IMR-90 (cell line): ENCODE measurements around the gene MAU2. TPM values are rescaled to one million over a fixed set of nuclear protein-coding genes. Genes with fewer than 3 reads are reported as not detected.

Experiments
- ATAC-seq: fragments of 200-7000 bp; cut with Tn5 transposase; 2 replicates; pipeline ENCODE4 v1.9.1; 2020; ENCODE audit warnings: low read depth, mild to moderate bottlenecking, moderate library complexity
- BruUV-seq: library from RNA; stranded (reverse); fragments of 400-500 nt; replicated peaks from 2 replicates; lab custom pipeline; 2021; lab: Mats Ljungman, UMichigan
- CTCF ChIA-PET: fragments of 300-600 bp; formaldehyde crosslinking; extraction: SDS; loops from one replicate; lab custom pipeline; 2021; ENCODE audit warnings: antibody characterized with exemption; lab: Yijun Ruan, JAX
- POLR2A ChIA-PET: fragments of 300-600 bp; sonication (Branson Sonifier 250); formaldehyde crosslinking; loops from one replicate; lab custom pipeline; 2022; ENCODE audit warnings: antibody characterized with exemption; ENCODE audit not compliant: unreplicated experiment; lab: Charles Lee
- DNase-seq: peaks from one replicate; pipeline ENCODE4 v3.0.0; 2013
- H2AFZ ChIP-seq: replicated peaks from 2 replicates; pipeline ENCODE3; 2013; ENCODE audit warnings: low read length, mild to moderate bottlenecking; ENCODE audit not compliant: poor library complexity
- H2AK5ac ChIP-seq: 2 replicates; pipeline ENCODE4 v1.6.1; 2013; ENCODE audit warnings: low read depth, low read length, inconsistent platforms
- H2AK9ac ChIP-seq: replicated peaks from 2 replicates; pipeline ENCODE3; 2013; ENCODE audit warnings: mild to moderate bottlenecking, low read depth, low read length, moderate library complexity; ENCODE audit not compliant: poor library complexity
- H2BK120ac ChIP-seq: 2 replicates; pipeline ENCODE4 v1.6.1; 2013; ENCODE audit warnings: low read depth, low read length, inconsistent platforms
- H2BK15ac ChIP-seq: 3 replicates; pipeline ENCODE4 v1.6.1; 2013; ENCODE audit warnings: low read depth, low read length, inconsistent platforms
- H2BK20ac ChIP-seq: 2 replicates; pipeline ENCODE4 v1.6.1; 2013; ENCODE audit warnings: low read depth, mild to moderate bottlenecking, inconsistent platforms, low read length, moderate library complexity
- H2BK5ac ChIP-seq: 2 replicates; pipeline ENCODE4 v1.6.1; 2013; ENCODE audit warnings: mild to moderate bottlenecking, low read depth, low read length, inconsistent platforms; ENCODE audit not compliant: poor library complexity, severe bottlenecking
- H3K14ac ChIP-seq: replicated peaks from 2 replicates; pipeline ENCODE4 v1.6.1; 2013; ENCODE audit warnings: low read depth, low read length, inconsistent platforms
- H3K18ac ChIP-seq: 2 replicates; pipeline ENCODE4 v1.6.1; 2013; ENCODE audit warnings: low read depth, low read length, control low read depth
- H3K23ac ChIP-seq: 2 replicates; pipeline ENCODE4 v1.6.1; 2013; ENCODE audit warnings: low read depth, low read length, inconsistent platforms
- H3K27ac ChIP-seq: 2 replicates; pipeline ENCODE4 v1.5.1; 2013; ENCODE audit warnings: mild to moderate bottlenecking, control low read depth, low read length; ENCODE audit not compliant: insufficient read depth
- H3K27me3 ChIP-seq: 2 replicates; pipeline ENCODE4 v1.6.1; 2013; ENCODE audit warnings: low read length; ENCODE audit not compliant: control insufficient read depth, insufficient read depth
- H3K36me3 ChIP-seq: 2 replicates; pipeline ENCODE4 v1.6.1; 2013; ENCODE audit warnings: low read length, mixed read lengths; ENCODE audit not compliant: control insufficient read depth, insufficient read depth
- H3K4ac ChIP-seq: 2 replicates; pipeline ENCODE4 v1.6.1; 2013; ENCODE audit warnings: low read depth, low read length, inconsistent platforms
- H3K4me1 ChIP-seq: 2 replicates; pipeline ENCODE4 v1.6.1; 2013; ENCODE audit warnings: low read length, mixed read lengths; ENCODE audit not compliant: control insufficient read depth, insufficient read depth
- H3K4me2 ChIP-seq: 2 replicates; pipeline ENCODE4 v1.6.1; 2013; ENCODE audit warnings: low read depth, mild to moderate bottlenecking, control low read depth, low read length, moderate library complexity
- H3K4me3 ChIP-seq: 2 replicates; pipeline ENCODE4 v1.5.1; 2013; ENCODE audit warnings: low read depth, mild to moderate bottlenecking, control low read depth, low read length, moderate library complexity; ENCODE audit not compliant: insufficient read depth
- H3K56ac ChIP-seq: 2 replicates; pipeline ENCODE4 v1.6.1; 2013; ENCODE audit warnings: low read length, inconsistent platforms; ENCODE audit not compliant: insufficient read depth; ENCODE audit errors: extremely low read depth
- H3K79me1 ChIP-seq, 2 experiments: 2 replicates each; pipeline ENCODE4 v1.6.1; 2013; ENCODE audit warnings: low read length in 2 of 2, inconsistent platforms in 1 of 2, low read depth in 1 of 2
- H3K9ac ChIP-seq: 2 replicates; pipeline ENCODE4 v1.6.1; 2013; ENCODE audit warnings: low read depth, low read length, control low read depth
- H3K9me1 ChIP-seq: 2 replicates; pipeline ENCODE4 v1.6.1; 2013; ENCODE audit warnings: low read length, inconsistent platforms; ENCODE audit not compliant: insufficient read depth
- H3K9me3 ChIP-seq: 2 replicates; pipeline ENCODE4 v1.6.1; 2013; ENCODE audit warnings: low read length; ENCODE audit not compliant: control insufficient read depth, insufficient read depth
- H4K20me1 ChIP-seq: 2 replicates; pipeline ENCODE4 v1.6.1; 2013; ENCODE audit warnings: low read length, inconsistent platforms; ENCODE audit not compliant: insufficient read depth
- H4K5ac ChIP-seq: 2 replicates; pipeline ENCODE4 v1.6.1; 2013; ENCODE audit warnings: mild to moderate bottlenecking, low read depth, low read length, control low read depth
- H4K8ac ChIP-seq, 2 experiments: 2 replicates each; pipeline ENCODE4 v1.6.1; 2013; ENCODE audit warnings: low read depth in 2 of 2, low read length in 2 of 2, control low read depth in 1 of 2, inconsistent platforms in 1 of 2
- H4K91ac ChIP-seq: 2 replicates; pipeline ENCODE4 v1.6.1; 2013; ENCODE audit warnings: low read depth, low read length, inconsistent platforms; ENCODE audit not compliant: insufficient read depth
- BHLHE40 ChIP-seq: fragments of 150-350 bp; IDR thresholded peaks from 2 replicates; pipeline ENCODE4 v1.6.1; 2016; ENCODE audit warnings: mild to moderate bottlenecking, low read depth, low read length
- CEBPB ChIP-seq: IDR thresholded peaks from 2 replicates; pipeline ENCODE4 v1.6.1; 2012; ENCODE audit warnings: low read depth, low read length, improper control_type of control experiment
- CHD1 ChIP-seq: IDR thresholded peaks from 2 replicates; pipeline ENCODE4 v1.6.1; 2012; ENCODE audit warnings: low read depth, low read length, improper control_type of control experiment
- FOS ChIP-seq: fragments of 150-350 bp; IDR thresholded peaks from 2 replicates; pipeline ENCODE4 v1.6.1; 2016; ENCODE audit warnings: low read depth, low read length
- MAFK ChIP-seq: IDR thresholded peaks from 2 replicates; pipeline ENCODE4 v1.6.1; 2012; ENCODE audit warnings: low read depth, low read length, improper control_type of control experiment
- MXI1 ChIP-seq: IDR thresholded peaks from 2 replicates; pipeline ENCODE4 v1.6.1; 2012; ENCODE audit warnings: low read depth, mild to moderate bottlenecking, low read length, moderate library complexity, borderline replicate concordance
- NFE2L2 ChIP-seq: fragments of 150-350 bp; IDR thresholded peaks from 2 replicates; pipeline ENCODE4 v1.6.1; 2016; ENCODE audit warnings: low read depth, mild to moderate bottlenecking, low read length
- POLR2A ChIP-seq: IDR thresholded peaks from 2 replicates; pipeline ENCODE4 v1.6.1; 2012; ENCODE audit warnings: mild to moderate bottlenecking, low read depth, low read length
- RCOR1 ChIP-seq: IDR thresholded peaks from 2 replicates; pipeline ENCODE4 v1.6.1; 2012; ENCODE audit warnings: mild to moderate bottlenecking, low read length, improper control_type of control experiment; ENCODE audit not compliant: insufficient replicate concordance
- RFX5 ChIP-seq: IDR thresholded peaks from 2 replicates; pipeline ENCODE4 v1.8.0; 2012; ENCODE audit warnings: low read depth, mild to moderate bottlenecking, low read length, moderate library complexity
- SMC3 ChIP-seq: fragments of 150-350 bp; IDR thresholded peaks from 2 replicates; pipeline ENCODE4 v1.6.1; 2016; ENCODE audit warnings: low read depth, mild to moderate bottlenecking, antibody characterized with exemption, low read length, moderate library complexity
- WGBS, 2 experiments: methylation state at CpG; one replicate each; pipeline versions ENCODE4 v1.1.5 to v1.1.7; 2013; ENCODE audit warnings: missing lambda C conversion rate in 2 of 2; ENCODE audit not compliant: insufficient read length in 1 of 2; ENCODE audit errors: extremely low coverage in 2 of 2; 5-methylcytosine and 5-hydroxymethylcytosine counted together
- dilution Hi-C: fragments of 300-500 bp; cut with HindIII; formaldehyde crosslinking; loops from one replicate; pipeline ENCODE4 v1.14.3; 2018; ENCODE audit warnings: low sequenced_read_pairs; ENCODE audit not compliant: unreplicated experiment
- in situ Hi-C: fragments of 300-500 bp; cut with MboI; formaldehyde crosslinking; loops from 3 replicates; pipeline ENCODE4 v1.14.3; 2019; ENCODE audit warnings: low sequenced_read_pairs, inconsistent platforms, mixed read lengths
- intact Hi-C: fragments of 100-400 bp; cut with micrococcal nuclease; formaldehyde crosslinking; loops from 2 replicates; pipeline ENCODE4 v1.10.0; 2022
- polyA plus RNA-seq, 3 experiments: library from polyadenylated mRNA; depleted of rRNA; stranded (reverse); fragments of >200 nt; gene quantifications; 2 replicates each; pipeline ENCODE4 v1.2.3, GENCODE V29; 2012; ENCODE audit warnings: low replicate concordance in 1 of 3
- total RNA-seq: library from RNA; depleted of rRNA; stranded (reverse); fragments of >200 nt; gene quantifications from 2 replicates; pipeline ENCODE4 v1.2.3, GENCODE V29; 2012
- TF ChIP-seq, protein P1 (sequence below): fragments of 150-350 bp; IDR thresholded peaks from 2 replicates; pipeline ENCODE4 v1.6.1; 2017; ENCODE audit warnings: mild to moderate bottlenecking, antibody characterized with exemption, low read length, low read depth
- TF ChIP-seq, protein P2 (sequence below): conservative IDR thresholded peaks from 2 replicates; pipeline ENCODE4 v1.5.1; 2012; ENCODE audit warnings: mild to moderate bottlenecking, low read depth, low read length, improper control_type of control experiment
- TF ChIP-seq, protein P3 (sequence below): fragments of 150-350 bp; IDR thresholded peaks from 2 replicates; pipeline ENCODE4 v1.6.1; 2016; ENCODE audit warnings: low read depth, mild to moderate bottlenecking, low read length, moderate library complexity, borderline replicate concordance

MAU2 gene
- total and polyA plus RNA-seq, 2 of the 4 experiments (the other 2 are of a cell fraction): 24.6 to 31.1 TPM

DNA sequence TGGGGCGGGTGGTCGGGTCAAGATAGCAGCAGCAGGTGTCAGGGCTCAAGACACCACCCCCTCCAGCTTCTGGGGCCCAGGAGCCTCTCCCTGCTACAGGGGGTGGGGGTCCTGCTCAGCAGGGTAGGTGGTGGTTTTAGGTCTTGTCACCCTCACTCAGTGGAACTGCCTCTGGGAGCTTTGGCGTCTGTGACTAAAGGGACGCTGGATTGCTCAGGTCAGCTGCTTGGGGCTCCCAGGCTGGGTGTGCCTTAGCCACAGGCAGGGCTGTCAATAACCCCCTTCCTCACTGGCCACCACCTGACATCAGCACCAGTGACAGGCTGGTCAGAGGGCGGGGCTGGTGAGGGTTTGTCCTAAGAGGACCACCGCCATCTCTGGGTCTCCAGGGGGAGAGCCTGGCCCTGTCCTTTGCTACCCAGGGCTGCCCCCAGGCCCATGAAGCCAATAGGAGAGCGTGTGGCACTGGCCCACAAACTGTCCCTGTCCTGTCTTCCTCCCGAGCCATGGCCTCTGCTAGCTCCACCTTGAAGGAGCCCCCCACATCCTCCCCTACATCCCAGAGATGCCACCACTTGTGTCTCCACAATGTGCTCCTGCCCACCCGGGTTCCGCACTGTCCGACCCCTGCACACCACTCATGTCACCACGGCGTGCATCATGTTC lies 36.4 kb downstream of the MAU2 start:
- dilution Hi-C loops (no loop called here), intact Hi-C loops (no loop called here), in situ Hi-C loops (no loop called here)
- Histone ChIP-seq H3K36me3 (peaks cover 57% of the 10 kb centered on the region), H3K23ac (no peak overlapping the region), H3K4me1 (no peaks in the 10 kb centered on the region), H2BK15ac (no peak overlapping the region), H3K27ac (no peak overlapping the region), H4K91ac (no peak overlapping the region), H2BK5ac (no peak overlapping the region), H3K18ac (no peak overlapping the region), H3K4me3 (no peak overlapping the region), H2BK20ac (no peak overlapping the region), H3K27me3 (no peaks in the 10 kb centered on the region), H3K4me2 (no peak overlapping the region), H2AK9ac (peak overlapping the region; percentile 55), H3K79me1 (no peaks in the 10 kb centered on the region), H3K56ac (no peak overlapping the region), H3K9me1 (no peaks in the 10 kb centered on the region), H4K20me1 (no peaks in the 10 kb centered on the region), H3K9ac (no peak overlapping the region), H3K14ac (no peak overlapping the region), H2AFZ (no peak overlapping the region), H2AK5ac (no peak overlapping the region), H4K8ac (no peak overlapping the region), H4K5ac (no peak overlapping the region), H2BK120ac (no peak overlapping the region), H3K4ac (no peak overlapping the region), H3K9me3 (no peaks in the 10 kb centered on the region)
- TSS peak; percentile 53 for BruUV-seq
- WGBS, 2 experiments: no CpG with 5 or more reads among the region's 13 CpGs
- ATAC-seq (no peak), DNase-seq (no peak)
- POLR2A ChIA-PET: no interaction called here
- CTCF ChIA-PET: no interaction called here
- TF ChIP-seq, protein P1, sequence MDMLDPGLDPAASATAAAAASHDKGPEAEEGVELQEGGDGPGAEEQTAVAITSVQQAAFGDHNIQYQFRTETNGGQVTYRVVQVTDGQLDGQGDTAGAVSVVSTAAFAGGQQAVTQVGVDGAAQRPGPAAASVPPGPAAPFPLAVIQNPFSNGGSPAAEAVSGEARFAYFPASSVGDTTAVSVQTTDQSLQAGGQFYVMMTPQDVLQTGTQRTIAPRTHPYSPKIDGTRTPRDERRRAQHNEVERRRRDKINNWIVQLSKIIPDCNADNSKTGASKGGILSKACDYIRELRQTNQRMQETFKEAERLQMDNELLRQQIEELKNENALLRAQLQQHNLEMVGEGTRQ: no peak
- TF ChIP-seq BHLHE40 (no peak), NFE2L2 (no peak), CEBPB (no peak), RFX5 (no peak), MXI1 (no peak), MAFK (no peak), POLR2A (no peak), RCOR1 (no peak), CHD1 (no peak), FOS (no peak), SMC3 (no peak)
- TF ChIP-seq, protein P2, sequence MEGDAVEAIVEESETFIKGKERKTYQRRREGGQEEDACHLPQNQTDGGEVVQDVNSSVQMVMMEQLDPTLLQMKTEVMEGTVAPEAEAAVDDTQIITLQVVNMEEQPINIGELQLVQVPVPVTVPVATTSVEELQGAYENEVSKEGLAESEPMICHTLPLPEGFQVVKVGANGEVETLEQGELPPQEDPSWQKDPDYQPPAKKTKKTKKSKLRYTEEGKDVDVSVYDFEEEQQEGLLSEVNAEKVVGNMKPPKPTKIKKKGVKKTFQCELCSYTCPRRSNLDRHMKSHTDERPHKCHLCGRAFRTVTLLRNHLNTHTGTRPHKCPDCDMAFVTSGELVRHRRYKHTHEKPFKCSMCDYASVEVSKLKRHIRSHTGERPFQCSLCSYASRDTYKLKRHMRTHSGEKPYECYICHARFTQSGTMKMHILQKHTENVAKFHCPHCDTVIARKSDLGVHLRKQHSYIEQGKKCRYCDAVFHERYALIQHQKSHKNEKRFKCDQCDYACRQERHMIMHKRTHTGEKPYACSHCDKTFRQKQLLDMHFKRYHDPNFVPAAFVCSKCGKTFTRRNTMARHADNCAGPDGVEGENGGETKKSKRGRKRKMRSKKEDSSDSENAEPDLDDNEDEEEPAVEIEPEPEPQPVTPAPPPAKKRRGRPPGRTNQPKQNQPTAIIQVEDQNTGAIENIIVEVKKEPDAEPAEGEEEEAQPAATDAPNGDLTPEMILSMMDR: no peak
- TF ChIP-seq, protein P3, sequence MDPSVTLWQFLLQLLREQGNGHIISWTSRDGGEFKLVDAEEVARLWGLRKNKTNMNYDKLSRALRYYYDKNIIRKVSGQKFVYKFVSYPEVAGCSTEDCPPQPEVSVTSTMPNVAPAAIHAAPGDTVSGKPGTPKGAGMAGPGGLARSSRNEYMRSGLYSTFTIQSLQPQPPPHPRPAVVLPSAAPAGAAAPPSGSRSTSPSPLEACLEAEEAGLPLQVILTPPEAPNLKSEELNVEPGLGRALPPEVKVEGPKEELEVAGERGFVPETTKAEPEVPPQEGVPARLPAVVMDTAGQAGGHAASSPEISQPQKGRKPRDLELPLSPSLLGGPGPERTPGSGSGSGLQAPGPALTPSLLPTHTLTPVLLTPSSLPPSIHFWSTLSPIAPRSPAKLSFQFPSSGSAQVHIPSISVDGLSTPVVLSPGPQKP: no peak
